Activated T-cell treated with anti-CD3 and anti-CD28 coated beads, Interleukin-2, amount 50 U/mL, for 4 hours (primary cell): ENCODE measurements around the gene KRR1. TPM values are rescaled to one million over a fixed set of nuclear protein-coding genes. Genes with fewer than 3 reads are reported as not detected.
"Not testable (repeated sequence)": the region's sequence is repeated elsewhere in the genome, so short reads cannot be mapped to it uniquely, and the experiment has no call there.

Experiments
- ATAC-seq, 2 donors: fragments of 200-7000 bp; cut with Tn5 transposase; one replicate each; pipeline ENCODE4 v1.10.0; 2021
- DNase-seq: peaks from one replicate; pipeline ENCODE4 v3.0.0-alpha.2; 2020
- H3K27me3 Mint-ChIP-seq: one replicate; pipeline ENCODE4 v1.8.0; 2021; ENCODE audit warnings: low read depth, mixed read lengths
- H3K36me3 Mint-ChIP-seq: one replicate; pipeline ENCODE4 v1.8.0; 2022; ENCODE audit warnings: mixed read lengths; ENCODE audit not compliant: insufficient read depth
- H3K4me1 Mint-ChIP-seq: one replicate; pipeline ENCODE4 v1.8.0; 2021; ENCODE audit warnings: low read depth, mixed read lengths
- H3K4me3 Mint-ChIP-seq: one replicate; pipeline ENCODE4 v1.8.0; 2021; ENCODE audit warnings: mild to moderate bottlenecking, moderate library complexity, mixed read lengths
- H3K9me3 Mint-ChIP-seq: one replicate; pipeline ENCODE4 v1.8.0; 2021; ENCODE audit warnings: mixed read lengths
- total RNA-seq, 3 donors: library from RNA; stranded (reverse); gene quantifications; one replicate each; pipeline ENCODE4 v1.2.1, GENCODE V29; 2021

The KRR1 gene
- total RNA-seq, 3 donors from 2014 or later: 149 to 157 (median 152) TPM

DNA sequence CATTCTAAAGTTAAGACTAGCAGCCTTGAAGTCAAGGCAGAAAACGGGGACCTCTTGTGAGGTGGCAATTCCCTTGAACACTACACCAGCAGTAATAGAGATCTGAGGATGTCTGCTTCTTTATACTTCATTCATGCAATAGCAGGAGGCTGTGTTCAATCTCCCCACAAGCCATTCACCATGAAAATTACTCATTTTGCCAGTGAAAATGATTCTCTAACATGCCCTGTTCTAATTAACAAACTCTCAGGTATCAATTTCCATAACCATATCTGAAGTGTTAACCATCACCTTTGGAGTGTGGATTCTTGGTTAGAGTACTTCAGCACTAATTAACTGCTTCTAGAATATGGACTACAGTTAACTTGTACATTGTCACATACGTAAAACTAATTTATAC is 34.3 kb downstream of the KRR1 start:
- Mint-ChIP-seq H3K4me3 (no peak overlapping the region), H3K9me3 (no peaks in the 10 kb centered on the region), H3K27me3 (no peaks in the 10 kb centered on the region), H3K4me1 (peaks cover 59% of the 10 kb centered on the region), H3K36me3 (no peaks in the 10 kb centered on the region)
- ATAC-seq: peak; percentile 5 to 14
- DNase-seq: no peak

GRCh38 chr12:75476071-75476470 is 35.3 kb downstream of the KRR1 start:
- peak in 1 of 2 donors; percentile 2 for ATAC-seq
- no peaks in the 10 kb centered on the region for H3K27me3 Mint-ChIP-seq

DNA sequence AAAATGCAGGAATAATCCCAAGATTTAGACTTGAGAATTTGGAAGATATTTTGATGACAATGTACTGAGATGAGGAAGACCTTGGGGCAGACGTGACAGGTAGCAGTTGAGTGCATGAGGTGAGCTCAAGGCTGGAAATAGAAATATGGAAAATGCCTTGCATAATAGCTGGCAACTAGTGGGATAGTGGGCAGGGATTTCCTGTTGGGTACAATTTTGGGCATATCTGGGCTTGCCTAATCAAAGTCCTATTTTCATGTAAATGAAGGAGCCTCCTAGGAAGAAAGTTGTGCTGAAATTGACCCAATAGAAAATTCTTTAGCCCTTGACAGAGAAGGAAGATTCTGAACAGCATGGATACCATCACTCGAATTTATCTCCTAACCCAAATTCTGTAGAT is 37.3 kb downstream of the KRR1 start:
- Mint-ChIP-seq H3K36me3 (no peaks in the 10 kb centered on the region), H3K27me3 (no peaks in the 10 kb centered on the region), H3K4me1 (peaks cover 31% of the 10 kb centered on the region), H3K9me3 (no peaks in the 10 kb centered on the region), H3K4me3 (no peak overlapping the region)
- DNase-seq (no peak), ATAC-seq (no peak)

More at GRCh38 chr12:75476071-75476470, 35.3 kb downstream of the KRR1 start:
- Mint-ChIP-seq H3K4me1 (peaks cover 51% of the 10 kb centered on the region), H3K9me3 (no peaks in the 10 kb centered on the region), H3K36me3 (no peaks in the 10 kb centered on the region), H3K4me3 (no peak overlapping the region)
- no peak for DNase-seq

DNA sequence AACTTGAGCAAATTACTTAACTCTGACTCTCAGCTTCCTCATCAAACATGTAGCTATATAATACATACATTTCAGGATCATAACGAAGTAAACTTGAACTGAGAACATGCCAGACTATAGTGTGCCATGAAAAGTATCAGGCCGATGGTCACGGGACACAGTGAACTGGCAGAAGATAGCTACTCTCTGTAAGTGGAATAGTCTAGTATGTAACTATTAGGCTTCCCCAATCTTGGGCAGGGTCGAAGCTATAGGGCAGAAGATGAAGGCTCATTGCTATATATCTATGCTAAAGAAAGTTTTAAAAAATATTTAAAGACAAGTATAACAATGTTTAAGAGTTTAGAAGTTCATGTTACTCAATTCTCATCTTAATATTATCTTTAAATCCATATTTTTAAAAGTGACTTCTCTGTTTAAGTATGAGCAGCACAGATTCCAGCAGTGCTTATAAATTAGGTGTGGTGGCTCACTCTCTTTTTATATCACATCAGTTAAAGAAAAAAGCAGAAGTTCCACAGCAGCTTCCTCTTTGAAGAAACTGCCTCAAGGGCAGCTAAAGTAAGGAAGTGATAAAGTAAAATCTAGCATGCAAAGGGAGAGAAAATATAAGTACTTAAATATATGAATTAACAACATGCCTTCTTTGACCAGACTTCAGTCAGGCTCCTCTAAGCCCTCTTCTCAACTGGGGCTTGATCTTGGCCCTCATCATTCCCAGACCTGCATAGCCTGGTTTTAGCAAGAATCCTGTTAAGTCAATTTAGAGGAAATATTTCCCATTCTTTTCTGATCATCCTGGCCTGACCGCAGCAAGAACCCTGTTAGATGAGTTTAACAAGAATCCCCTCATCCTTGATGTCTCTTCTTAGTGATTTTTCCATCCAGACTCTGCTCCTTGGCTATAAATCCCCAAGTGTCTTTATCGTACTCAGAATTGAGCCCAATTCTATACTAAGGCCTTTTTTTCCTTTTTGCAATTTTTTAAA is 39.2 kb downstream of the KRR1 start:
- no peaks in the 10 kb centered on the region for H3K36me3 Mint-ChIP-seq

GRCh38 chr12:75460204-75460603 is 51.2 kb downstream of the KRR1 start:
- peaks cover 4% of the 10 kb centered on the region for H3K9me3 Mint-ChIP-seq
- DNase-seq (no peak), ATAC-seq (no peak)
- peaks cover 44% of the 10 kb centered on the region for H3K4me1 Mint-ChIP-seq
- H3K4me3 Mint-ChIP-seq: no peak overlapping the region
- no peaks in the 10 kb centered on the region for H3K36me3 Mint-ChIP-seq
- H3K27me3 Mint-ChIP-seq: no peaks in the 10 kb centered on the region

More for the DNA sequence above, 39.2 kb downstream of the KRR1 start:
- Mint-ChIP-seq H3K4me3 (no peak overlapping the region), H3K9me3 (no peaks in the 10 kb centered on the region), H3K4me1 (peaks cover 12% of the 10 kb centered on the region), H3K27me3 (no peaks in the 10 kb centered on the region)
- no peak for ATAC-seq
- no peak for DNase-seq

- DNase-seq (no peak), ATAC-seq (no peak)
- H3K4me3 Mint-ChIP-seq: no peak overlapping the region
- H3K9me3 Mint-ChIP-seq: peaks cover 4% of the 10 kb centered on the region
- H3K36me3 Mint-ChIP-seq: no peaks in the 10 kb centered on the region
- no peaks in the 10 kb centered on the region for H3K27me3 Mint-ChIP-seq
- H3K4me1 Mint-ChIP-seq: peaks cover 44% of the 10 kb centered on the region
These were observed 51.7 kb downstream of the KRR1 start for GRCh38 chr12:75459755-75460154.

DNA sequence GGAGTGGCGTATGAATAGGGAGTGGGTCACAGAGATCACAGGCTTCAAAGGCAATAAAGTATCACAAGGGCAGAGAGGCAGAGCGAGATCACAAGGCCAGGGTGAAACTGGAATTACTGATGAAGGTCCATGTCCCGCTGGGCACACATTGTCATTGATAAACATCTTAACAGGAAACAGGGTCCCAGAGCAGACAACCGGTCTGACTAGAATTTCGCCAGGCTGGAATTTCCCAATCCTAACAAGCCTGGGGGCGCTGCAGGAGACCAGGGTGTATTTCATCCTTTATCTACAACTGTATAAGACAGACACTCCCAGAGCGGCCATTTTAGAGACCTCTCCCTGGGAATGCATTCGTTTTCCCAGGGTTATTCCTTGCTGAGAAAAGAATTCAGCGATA is 53.5 kb downstream of the KRR1 start:
- peaks cover 44% of the 10 kb centered on the region for H3K4me1 Mint-ChIP-seq
- not testable (repeated sequence) for DNase-seq, H3K36me3 Mint-ChIP-seq, ATAC-seq, H3K4me3 Mint-ChIP-seq, H3K9me3 Mint-ChIP-seq, H3K27me3 Mint-ChIP-seq

- ATAC-seq (no peak), DNase-seq (no peak)
- Mint-ChIP-seq H3K27me3 (no peaks in the 10 kb centered on the region), H3K4me3 (peak overlapping the region; percentile 17), H3K9me3 (peaks cover 4% of the 10 kb centered on the region), H3K4me1 (peaks cover 44% of the 10 kb centered on the region), H3K36me3 (no peaks in the 10 kb centered on the region)
These were observed 54.2 kb downstream of the KRR1 start for GRCh38 chr12:75457191-75457590.

DNA sequence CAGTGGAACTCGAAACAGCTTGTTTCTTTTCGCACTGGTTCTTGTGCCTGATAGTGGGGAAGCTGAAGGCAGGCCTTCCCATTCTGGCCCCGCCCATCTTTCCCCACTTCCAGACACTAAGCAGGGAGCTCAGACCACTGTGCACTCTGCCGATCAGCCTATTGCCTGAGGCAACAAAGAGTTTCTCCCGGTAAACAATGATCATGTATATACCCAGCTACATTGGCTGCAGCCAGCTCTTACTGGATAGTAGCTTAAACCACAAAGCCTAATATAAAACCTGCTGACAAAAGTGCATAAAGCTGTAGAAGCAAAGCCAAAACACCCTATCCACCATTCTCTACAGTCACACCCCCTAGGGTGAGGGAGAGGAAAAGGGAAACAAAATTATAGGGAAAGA is 55.6 kb downstream of the KRR1 start:
- H3K36me3 Mint-ChIP-seq: no peaks in the 10 kb centered on the region

GRCh38 chr12:75452675-75453330 is 58.6 kb downstream of the KRR1 start:
- H3K4me3 Mint-ChIP-seq: no peak overlapping the region
- H3K4me1 Mint-ChIP-seq: peaks cover 18% of the 10 kb centered on the region
- no peaks in the 10 kb centered on the region for H3K27me3 Mint-ChIP-seq
- peaks cover 4% of the 10 kb centered on the region for H3K9me3 Mint-ChIP-seq
- no peaks in the 10 kb centered on the region for H3K36me3 Mint-ChIP-seq
- DNase-seq (no peak), ATAC-seq (no peak)

More for the DNA sequence above, 55.6 kb downstream of the KRR1 start:
- H3K27me3 Mint-ChIP-seq: no peaks in the 10 kb centered on the region
- peaks cover 4% of the 10 kb centered on the region for H3K9me3 Mint-ChIP-seq
- H3K4me3 Mint-ChIP-seq: no peak overlapping the region
- ATAC-seq (no peak), DNase-seq (no peak)
- peaks cover 43% of the 10 kb centered on the region for H3K4me1 Mint-ChIP-seq

- Mint-ChIP-seq H3K4me1 (no peaks in the 10 kb centered on the region), H3K27me3 (no peaks in the 10 kb centered on the region), H3K36me3 (no peaks in the 10 kb centered on the region), H3K9me3 (no peaks in the 10 kb centered on the region), H3K4me3 (no peak overlapping the region)
- ATAC-seq (no peak), DNase-seq (no peak)
These were observed 63.6 kb downstream of the KRR1 start for GRCh38 chr12:75447691-75448393.

GRCh38 chr12:75446857-75447256 is 64.6 kb downstream of the KRR1 start:
- Mint-ChIP-seq H3K4me1 (no peaks in the 10 kb centered on the region), H3K4me3 (no peak overlapping the region), H3K36me3 (no peaks in the 10 kb centered on the region), H3K27me3 (no peaks in the 10 kb centered on the region), H3K9me3 (no peaks in the 10 kb centered on the region)
- DNase-seq (no peak), ATAC-seq (no peak)

GRCh38 chr12:75445137-75445507 is 66.3 kb downstream of the KRR1 start:
- H3K9me3 Mint-ChIP-seq, ATAC-seq, H3K27me3 Mint-ChIP-seq, H3K4me1 Mint-ChIP-seq, H3K4me3 Mint-ChIP-seq, DNase-seq, H3K36me3 Mint-ChIP-seq: not testable (repeated sequence)

DNA sequence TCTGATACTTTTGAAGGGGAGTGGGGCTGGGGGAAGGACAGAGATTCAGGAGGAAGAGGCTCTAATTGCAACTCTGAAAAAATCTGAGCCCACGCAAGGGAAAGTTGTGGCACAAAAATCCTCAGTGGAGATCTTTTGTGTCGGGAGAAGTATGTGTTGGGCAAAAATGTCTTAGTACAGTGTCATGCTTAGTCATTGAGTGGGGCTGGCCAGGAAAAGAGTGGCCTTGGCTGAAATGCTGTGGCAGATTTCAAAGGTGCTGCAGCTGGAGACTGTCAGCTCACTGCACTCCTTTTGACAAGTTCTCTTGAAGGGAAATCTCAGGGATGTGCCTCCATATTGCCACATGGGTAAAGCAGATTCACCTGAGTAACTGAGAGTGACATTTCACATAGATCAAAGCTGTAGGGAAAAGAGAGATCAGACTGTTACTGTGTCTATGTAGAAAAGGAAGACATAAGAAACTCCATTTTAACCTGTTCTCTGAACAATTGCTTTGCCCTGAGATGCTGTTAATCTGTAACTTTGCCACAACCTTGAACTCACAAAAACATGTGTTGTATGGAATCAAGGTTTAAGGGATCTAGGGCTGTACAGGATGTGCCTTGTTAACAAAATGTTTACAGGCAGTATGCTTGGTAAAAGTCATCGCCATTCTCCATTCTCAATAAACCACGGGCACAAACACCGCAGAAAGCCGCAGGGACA is 66.8 kb downstream of the KRR1 start:
- DNase-seq (no peak), ATAC-seq (no peak)
- peaks cover 3% of the 10 kb centered on the region for H3K36me3 Mint-ChIP-seq

More for the DNA sequence above, 66.8 kb downstream of the KRR1 start:
- peaks cover 5% of the 10 kb centered on the region for H3K27me3 Mint-ChIP-seq
- H3K4me3 Mint-ChIP-seq: no peak overlapping the region
- no peaks in the 10 kb centered on the region for H3K4me1 Mint-ChIP-seq
- H3K9me3 Mint-ChIP-seq: peaks cover 4% of the 10 kb centered on the region
